ENCODE data around the gene SRPRB. TPM values are rescaled to one million over a fixed set of nuclear protein-coding genes. Genes with fewer than 3 reads are reported as not detected.

The SRPRB gene, protein sequence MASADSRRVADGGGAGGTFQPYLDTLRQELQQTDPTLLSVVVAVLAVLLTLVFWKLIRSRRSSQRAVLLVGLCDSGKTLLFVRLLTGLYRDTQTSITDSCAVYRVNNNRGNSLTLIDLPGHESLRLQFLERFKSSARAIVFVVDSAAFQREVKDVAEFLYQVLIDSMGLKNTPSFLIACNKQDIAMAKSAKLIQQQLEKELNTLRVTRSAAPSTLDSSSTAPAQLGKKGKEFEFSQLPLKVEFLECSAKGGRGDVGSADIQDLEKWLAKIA
- total RNA-seq, result 10 to 100 TPM; 35.9 to 42.7 TPM
- polyA plus RNA-seq (ENCODE audit: insufficient read depth, low read depth, low replicate concordance), result 104 TPM
- long read RNA-seq, donor 1, partial matches to known transcripts, result 62 of 63 reads
- long read RNA-seq, donor 1, other reads (novel, unspliced or antisense), result 0 of 63 reads
- long read RNA-seq, donor 2, partial matches to known transcripts, result 33 of 33 reads
- long read RNA-seq, donor 2, other reads (novel, unspliced or antisense), result 0 of 33 reads

DNA sequence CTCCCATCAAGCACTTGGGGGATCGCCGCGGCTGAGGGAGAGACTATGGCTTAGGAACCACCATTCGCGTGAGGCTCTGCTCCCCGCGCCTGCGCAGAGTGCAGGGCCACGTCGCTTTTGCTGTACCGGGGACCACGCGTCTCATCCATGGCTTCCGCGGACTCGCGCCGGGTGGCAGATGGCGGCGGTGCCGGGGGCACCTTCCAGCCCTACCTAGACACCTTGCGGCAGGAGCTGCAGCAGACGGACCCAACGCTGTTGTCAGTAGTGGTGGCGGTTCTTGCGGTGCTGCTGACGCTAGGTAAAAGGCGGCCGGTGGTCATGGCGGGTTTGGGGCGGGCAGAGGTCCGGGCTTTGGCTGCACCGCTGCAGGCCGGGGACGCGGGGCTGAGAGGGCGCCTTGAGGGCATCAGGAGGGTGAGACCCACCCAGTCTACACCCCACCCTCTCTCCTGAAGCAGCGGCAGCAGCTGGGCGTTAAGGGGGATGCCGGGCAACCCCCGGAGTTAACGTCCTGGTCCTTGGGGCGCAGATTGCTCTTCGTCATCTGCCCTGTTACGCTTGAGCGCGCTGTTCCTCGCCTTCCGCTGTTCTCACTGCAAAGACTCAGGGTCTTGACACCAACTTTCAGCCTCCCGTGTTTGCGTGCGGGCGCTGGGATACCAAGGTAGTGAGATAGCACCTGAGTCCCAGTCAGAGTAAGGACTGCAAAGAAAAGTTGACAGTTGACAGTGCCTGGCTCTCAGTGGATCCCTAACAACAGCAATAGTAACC, at the start of gene SRPRB:
Gene SRPRB (plus strand): TSS at position 114 of the 774 bp plus-strand sequence. CDS start 34 bp downstream, at position 148.
- Histone ChIP-seq H3K27me3 (no peaks in the 10 kb centered on the region), H3K36me3 (ENCODE audit: low read depth, missing control alignments) (no peaks in the 10 kb centered on the region), H3K27ac (peak within 1 kb of the TSS; percentile 31 to 63), H3K9me3 (no peaks in the 10 kb centered on the region), H3K4me1 (no peaks in the 10 kb centered on the region), H3K4me3 (peak within 1 kb of the TSS; percentile 77 to 91)
- WGBS, 2 donors, result 0% methylated on average over 4 to 49 of the region's 53 CpGs
- peak; percentile 97 for DNase-seq
- intact Hi-C loops (cut with DNase I; ENCODE audit: low total_unique reads), result no loop called here
- TF ChIP-seq POLR2A (IDR thresholded peaks at IDR 0.05), result peak; percentile 20
- TF ChIP-seq, protein P1, sequence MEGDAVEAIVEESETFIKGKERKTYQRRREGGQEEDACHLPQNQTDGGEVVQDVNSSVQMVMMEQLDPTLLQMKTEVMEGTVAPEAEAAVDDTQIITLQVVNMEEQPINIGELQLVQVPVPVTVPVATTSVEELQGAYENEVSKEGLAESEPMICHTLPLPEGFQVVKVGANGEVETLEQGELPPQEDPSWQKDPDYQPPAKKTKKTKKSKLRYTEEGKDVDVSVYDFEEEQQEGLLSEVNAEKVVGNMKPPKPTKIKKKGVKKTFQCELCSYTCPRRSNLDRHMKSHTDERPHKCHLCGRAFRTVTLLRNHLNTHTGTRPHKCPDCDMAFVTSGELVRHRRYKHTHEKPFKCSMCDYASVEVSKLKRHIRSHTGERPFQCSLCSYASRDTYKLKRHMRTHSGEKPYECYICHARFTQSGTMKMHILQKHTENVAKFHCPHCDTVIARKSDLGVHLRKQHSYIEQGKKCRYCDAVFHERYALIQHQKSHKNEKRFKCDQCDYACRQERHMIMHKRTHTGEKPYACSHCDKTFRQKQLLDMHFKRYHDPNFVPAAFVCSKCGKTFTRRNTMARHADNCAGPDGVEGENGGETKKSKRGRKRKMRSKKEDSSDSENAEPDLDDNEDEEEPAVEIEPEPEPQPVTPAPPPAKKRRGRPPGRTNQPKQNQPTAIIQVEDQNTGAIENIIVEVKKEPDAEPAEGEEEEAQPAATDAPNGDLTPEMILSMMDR (IDR thresholded peaks at IDR 0.05), result no peak

DNA sequence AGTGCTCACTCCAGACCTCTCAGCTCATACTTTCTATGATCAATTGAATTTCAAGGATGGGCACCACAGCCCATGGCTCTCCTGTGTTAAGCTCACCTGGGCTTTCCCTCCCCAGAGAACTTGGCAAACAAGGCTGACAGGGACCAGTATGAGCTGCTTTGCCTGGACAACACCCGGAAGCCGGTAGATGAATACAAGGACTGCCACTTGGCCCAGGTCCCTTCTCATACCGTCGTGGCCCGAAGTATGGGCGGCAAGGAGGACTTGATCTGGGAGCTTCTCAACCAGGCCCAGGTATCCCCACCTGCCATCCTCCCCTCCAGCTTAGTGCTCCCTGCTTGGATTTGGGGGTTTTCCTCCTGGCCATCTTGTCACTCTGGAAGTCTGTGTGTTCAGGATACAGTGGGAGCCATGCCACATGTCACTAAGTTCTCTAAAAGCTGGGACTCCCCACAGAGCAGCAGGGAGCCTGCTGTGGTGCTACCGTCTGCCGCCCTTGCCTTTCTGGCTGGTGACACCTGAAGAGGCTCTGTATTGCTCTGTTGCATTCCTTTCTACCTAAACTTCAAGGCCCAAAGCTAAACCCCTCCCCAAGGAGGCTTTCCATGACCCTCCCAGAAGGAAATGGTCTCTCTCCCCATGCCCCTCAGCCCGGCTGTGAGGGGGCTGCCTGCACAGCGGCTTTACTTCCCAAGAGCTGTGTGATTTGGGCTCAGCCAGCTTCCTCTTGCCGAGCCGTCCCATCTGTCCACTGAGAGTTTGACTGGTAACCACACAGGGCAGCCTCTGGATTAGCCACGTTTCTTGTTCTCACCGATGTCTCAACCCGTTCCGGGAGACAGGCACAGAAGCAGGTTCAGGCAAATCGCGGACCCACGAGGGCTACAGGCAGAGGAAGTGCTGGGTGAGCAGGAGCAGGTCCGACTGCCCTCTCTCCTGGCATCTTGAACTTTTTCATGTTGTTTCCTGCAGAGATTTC, 48.6 kb upstream of the SRPRB start:
- intact Hi-C loops (cut with DNase I; ENCODE audit: low total_unique reads), result no loop called here

DNA sequence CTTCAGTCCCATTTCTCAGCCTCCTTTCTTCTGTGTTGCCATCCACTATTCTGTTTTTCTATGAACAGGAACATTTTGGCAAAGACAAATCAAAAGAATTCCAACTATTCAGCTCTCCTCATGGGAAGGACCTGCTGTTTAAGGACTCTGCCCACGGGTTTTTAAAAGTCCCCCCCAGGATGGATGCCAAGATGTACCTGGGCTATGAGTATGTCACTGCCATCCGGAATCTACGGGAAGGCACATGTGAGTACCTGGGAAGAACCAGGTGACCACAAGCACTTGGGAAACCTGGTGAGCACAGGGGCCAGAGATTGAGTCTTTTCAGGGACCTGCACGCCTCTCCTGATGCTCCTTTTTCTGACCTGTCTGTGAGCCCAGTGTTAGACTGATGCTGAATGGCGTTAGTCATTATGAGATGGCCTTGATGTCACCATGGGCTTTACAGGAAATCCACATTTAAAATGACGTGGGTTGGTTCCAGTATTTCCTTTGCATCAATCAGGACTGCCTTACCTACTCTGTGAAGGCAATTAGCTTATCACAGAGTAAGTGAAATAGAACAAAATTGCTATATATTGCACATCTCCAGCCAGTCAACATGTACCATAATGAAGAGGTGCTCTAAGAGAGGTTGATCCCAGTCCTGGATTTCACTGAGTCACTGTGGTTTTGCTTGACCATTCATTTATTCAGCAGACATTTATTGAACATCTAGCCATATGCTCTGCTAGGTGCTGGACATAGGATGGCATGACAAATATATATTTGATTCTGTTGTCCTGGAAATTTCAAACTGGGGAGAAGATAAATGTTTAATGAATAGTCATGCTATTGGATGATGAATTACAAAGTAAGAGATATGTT, 47.7 kb upstream of the SRPRB start:
- no peak for DNase-seq
- H3K27ac ChIP-seq, result no peak overlapping the region
- intact Hi-C loops (cut with DNase I; ENCODE audit: low total_unique reads), result no loop called here
- H3K27me3 ChIP-seq, result no peaks in the 10 kb centered on the region
- H3K36me3 ChIP-seq (ENCODE audit: low read depth, missing control alignments), result no peaks in the 10 kb centered on the region
- H3K9me3 ChIP-seq, result no peaks in the 10 kb centered on the region
- WGBS, 2 donors, result 76 to 80% methylated on average over 6 of the region's 6 CpGs
- H3K4me3 ChIP-seq, result no peak overlapping the region
- no peak for TF ChIP-seq POLR2A (IDR thresholded peaks at IDR 0.05)
- TF ChIP-seq, protein P1 (IDR thresholded peaks at IDR 0.05), result no peak
- H3K4me1 ChIP-seq, result no peaks in the 10 kb centered on the region

More for the DNA sequence above, 48.6 kb upstream of the SRPRB start:
- no peaks in the 10 kb centered on the region for H3K36me3 ChIP-seq (ENCODE audit: low read depth, missing control alignments)
- H3K27me3 ChIP-seq, result no peaks in the 10 kb centered on the region
- no peak overlapping the region for H3K27ac ChIP-seq
- H3K4me3 ChIP-seq, result no peak overlapping the region
- no peaks in the 10 kb centered on the region for H3K9me3 ChIP-seq
- WGBS, 2 donors, result 87 to 92% methylated on average over 14 to 20 of the region's 20 CpGs
- no peak for DNase-seq
- no peaks in the 10 kb centered on the region for H3K4me1 ChIP-seq
- TF ChIP-seq, protein P1 (IDR thresholded peaks at IDR 0.05), result no peak
- TF ChIP-seq POLR2A (IDR thresholded peaks at IDR 0.05), result no peak

DNA sequence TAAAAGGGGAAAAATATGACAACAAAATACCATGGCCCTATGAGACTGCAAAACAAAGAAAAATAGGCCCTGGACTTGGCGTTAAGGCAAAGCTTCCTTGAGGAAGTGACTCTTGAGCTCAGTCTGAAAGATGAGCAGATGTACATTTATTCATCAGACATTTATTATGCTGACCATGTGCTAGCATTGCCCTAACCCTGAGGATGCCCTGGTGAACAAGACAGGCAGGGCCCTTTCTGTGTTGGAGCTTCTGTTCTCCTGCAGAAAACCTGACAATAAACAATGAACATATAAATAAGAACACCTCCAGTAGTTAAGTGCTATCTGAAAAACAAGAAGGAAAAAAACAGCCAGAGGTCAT, 47.1 kb upstream of the SRPRB start:
- H3K27me3 ChIP-seq, result no peaks in the 10 kb centered on the region
- intact Hi-C loops (cut with DNase I; ENCODE audit: low total_unique reads), result no loop called here
- no peaks in the 10 kb centered on the region for H3K9me3 ChIP-seq
- TF ChIP-seq, protein P1 (IDR thresholded peaks at IDR 0.05), result no peak
- H3K4me3 ChIP-seq, result no peak overlapping the region
- DNase-seq, result no peak
- H3K36me3 ChIP-seq (ENCODE audit: low read depth, missing control alignments), result no peaks in the 10 kb centered on the region
- 76 to 87% methylated on average over 1 of the region's 1 CpG for WGBS, 2 donors
- H3K4me1 ChIP-seq, result no peaks in the 10 kb centered on the region
- no peak overlapping the region for H3K27ac ChIP-seq

All from testis (tissue), 5 donors.